NCI-H446 (cell line): ENCODE measurements around the gene NUDT17.

Experiments
- DNase-seq, 2 experiments: peaks; one replicate each; lab custom pipeline; 2025; lab: John Stamatoyannopoulos, UW

NUDT17 gene

GRCh38 chr1:145891143-145891542, 45.7 kb downstream of the NUDT17 start:
- no peak for DNase-seq

- peak; percentile 97 for DNase-seq
These were observed 46.4 kb downstream of the NUDT17 start for GRCh38 chr1:145891587-145892485.

DNA sequence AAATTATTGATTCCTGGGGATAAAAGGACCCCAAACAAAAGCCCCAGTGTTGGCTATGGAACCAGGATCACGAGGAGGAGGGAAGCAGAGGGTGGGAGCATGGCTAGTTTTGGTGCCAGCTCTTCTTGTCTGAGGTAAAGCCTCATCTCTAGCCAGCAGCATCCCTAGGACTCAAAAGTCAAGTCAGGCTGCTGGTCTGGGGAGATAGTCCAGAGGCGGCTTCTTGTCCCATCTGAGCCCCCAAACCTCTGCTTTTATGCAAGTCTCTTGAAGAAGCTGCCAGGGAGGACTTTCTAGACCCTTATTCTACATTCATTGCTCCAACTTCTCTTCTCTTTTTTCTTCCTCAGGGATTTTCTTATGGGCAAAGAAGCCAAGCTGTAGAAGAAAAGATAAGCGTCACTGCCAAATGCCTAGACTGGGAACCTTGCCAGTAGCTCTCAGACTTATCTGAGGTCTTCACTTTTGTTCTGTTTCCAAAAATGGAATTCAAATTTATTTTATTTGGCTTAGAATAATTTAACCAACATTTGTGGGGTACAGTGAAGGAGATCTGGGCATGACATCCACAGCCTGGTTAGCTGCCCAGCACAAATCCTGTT, 47.2 kb downstream of the NUDT17 start:
- peak; percentile 76 to 78 for DNase-seq

DNA sequence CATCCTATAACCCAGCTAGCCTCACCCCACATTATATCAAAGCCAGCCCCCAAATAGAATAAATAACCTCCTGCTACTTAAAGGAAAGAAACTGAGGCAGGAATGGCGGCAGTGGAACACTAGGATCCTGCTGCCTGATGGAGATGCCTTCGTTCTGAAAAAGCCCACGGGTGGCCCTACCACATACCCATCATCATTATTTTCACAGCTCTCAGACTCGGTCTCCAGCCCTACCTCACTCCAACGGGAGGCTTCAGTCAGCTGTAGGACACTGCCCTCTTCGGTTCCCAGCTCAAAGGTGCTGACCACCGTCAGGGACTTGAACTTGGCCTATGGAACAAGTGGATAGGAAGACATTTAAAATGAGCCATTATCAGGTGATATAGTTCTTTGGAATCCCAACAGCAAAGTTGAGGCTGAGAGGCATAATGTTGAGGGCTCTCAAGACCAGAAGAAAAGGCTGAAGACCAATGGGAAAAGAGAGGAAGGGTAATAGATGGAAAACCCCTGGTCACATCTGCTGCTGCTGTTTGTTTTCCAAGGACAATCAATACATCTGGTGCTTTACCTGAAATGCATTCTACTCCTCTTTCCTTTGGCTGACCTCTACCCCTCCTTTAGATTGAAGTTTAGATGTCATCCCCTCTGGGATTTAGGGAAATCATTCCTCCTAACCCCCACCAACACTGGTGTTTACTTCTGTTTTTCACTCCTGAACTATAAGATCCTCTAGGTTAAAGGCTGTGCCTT, 48.1 kb downstream of the NUDT17 start:
- no peak for DNase-seq

GRCh38 chr1:145895471-145895870, 50.0 kb downstream of the NUDT17 start:
- no peak for DNase-seq

DNA sequence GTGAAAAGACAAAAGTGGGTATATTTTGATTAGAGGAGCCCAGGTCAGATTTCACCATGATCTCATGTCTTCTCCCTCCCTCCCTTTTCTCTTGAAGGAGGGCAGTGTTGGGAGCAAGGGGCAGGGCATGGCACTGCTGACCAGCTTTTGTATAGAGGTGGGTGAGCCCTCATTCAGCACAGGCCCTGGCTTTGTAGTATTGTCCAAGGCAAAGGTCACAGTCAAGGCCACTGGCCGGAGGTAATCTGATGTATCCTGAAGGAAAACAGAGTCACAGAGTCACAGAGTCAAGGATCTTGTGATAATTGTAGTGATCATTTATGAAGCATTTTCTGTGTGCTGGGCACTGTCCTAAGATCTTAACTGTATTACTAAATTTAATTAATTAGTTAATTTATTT, 52.5 kb downstream of the NUDT17 start:
- no peak for DNase-seq
